Stimulated activated CD4-positive, alpha-beta T cell treated with anti-CD3 and anti-CD28 coated beads, TNF-alpha, amount 100 ng/mL, for 48 hours (primary cell): ENCODE measurements around the gene SPTSSB.

ENCODE experiments used
- DNase-seq, 3 donors: peaks; one replicate each; pipeline ENCODE4 v3.0.0-alpha.2; 2020; ENCODE audit warnings: low read depth in 3 of 3

SPTSSB gene

GRCh38 chr3:161392853-161393252 lies 21.5 kb upstream of the SPTSSB start:
- DNase-seq, result no peak

DNA sequence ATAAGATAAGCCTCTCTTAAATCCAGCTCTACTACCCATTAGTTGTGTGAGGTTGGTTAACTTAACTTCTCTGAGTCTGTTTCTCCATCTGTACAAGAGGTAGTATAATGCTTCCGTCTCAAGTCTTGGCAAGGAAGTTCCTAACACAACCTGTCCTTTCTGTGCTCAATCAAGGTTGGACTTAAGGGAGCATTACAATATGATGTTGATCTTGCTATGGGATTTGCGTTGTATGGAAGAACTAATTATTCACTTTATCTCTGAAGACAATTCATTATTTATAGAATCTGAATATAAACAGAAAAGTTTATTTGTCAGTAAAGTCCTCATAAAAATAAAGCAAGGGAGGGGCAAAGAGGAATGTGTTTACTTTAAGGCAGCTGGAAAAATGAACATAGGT lies 18.9 kb upstream of the SPTSSB start:
- no peak for DNase-seq

- no peak for DNase-seq
Observed at GRCh38 chr3:161389445-161390035, 18.2 kb upstream of the SPTSSB start.

DNA sequence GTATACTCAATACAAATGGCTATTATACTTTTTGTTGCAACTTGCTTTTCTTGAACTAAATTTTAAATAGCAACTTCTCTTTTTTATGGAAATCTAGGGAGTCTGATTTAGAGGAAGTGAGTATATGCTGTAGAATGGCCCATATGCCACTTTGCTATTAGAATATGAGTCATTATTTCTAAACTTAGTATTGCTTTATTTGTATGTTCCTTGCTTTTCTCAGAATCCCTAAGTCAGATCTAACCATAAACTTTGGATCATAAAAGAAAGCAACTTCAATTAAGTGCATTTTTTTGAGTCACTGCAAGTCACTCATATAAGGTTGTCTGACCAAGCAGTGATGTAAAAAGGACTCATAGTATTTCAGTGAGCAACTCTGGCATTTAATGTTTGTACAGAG lies 17.5 kb upstream of the SPTSSB start:
- no peak for DNase-seq

GRCh38 chr3:161386991-161387770 lies 15.9 kb upstream of the SPTSSB start:
- DNase-seq, result no peak

DNA sequence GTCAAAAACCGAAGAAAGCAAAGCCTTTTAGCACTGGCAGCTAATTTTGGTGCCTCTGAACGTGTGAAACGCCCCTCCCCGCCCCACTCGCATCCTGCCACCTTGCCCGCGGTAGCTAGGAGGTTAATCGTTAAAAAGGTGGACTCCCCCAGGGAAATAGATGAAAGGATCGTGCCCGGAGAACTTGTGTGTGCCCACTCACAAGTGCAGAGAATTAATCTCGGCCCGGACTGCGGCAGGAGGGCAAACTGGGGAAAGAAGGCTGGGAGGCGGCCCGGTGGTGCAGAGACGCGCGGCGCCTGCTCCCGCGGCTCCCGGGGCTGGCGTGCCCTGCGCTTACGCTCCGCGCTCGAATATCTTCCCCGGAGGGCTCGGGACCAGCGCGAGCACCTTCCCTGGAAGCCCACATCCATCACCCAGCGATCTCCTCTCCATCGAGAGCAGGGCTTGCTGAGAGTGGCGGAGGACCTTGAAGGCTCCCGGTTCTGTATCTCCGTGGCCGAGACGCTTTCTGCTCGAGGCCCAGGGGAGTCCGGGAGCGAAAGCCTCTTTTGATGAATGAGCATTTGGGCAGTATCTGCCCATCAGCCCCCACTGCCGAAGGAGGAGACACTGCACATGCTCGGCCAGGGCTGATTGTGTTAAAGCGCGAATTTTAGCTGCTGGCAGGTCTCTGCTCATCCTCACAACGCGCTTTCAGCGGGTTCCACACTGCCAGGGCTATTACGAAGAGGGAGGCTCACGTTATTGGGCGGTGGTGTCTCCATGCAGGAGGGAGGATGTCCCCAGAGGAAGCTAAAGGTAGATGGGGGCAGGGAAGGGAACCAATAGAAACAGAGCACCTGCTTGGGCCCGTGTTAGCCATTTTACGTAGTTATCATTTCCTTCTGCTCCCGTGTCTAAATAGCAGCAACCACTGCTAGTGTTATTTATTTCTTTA lies 1.3 kb upstream of the SPTSSB start:
- no peak for DNase-seq

GRCh38 chr3:161369531-161369930 lies 1.8 kb downstream of the SPTSSB start:
- DNase-seq, result no peak

DNA sequence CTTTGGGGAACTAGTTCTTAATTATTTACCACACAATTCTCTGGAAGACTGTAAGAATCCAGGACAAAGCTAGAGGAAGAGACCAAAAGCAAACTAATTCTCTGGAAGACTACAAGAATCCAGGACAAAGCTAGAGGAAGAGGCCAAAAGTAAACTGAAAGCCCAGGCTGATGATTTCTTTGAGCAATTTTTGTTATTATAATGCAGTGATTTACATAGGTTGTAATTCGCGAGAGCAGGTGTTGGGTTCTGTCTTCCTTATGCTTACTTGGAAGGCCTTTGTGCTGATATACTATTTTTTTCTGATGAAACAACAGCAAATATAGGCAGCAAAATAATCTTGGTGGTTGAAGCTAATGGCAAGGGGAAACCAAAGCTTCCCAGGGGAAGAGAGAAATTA lies 5.2 kb downstream of the SPTSSB start:
- DNase-seq, result no peak

DNA sequence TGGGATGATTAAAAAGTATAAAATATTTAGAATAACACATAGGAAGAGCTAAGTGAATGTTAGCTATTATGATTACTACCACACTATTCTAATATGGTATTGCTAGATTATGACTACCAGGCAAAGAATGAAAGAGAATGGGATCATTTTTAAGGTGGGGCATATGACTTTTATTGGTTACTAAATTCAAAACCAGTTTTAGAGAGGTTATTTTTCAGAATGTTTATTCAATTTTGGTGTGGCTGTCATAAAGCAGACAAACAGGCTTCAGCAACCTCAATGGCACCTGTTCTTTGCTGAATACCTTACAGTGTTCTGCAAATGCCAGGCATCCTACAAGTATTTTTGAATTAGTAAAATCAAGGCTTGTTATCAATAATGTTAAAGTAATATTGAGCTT lies 12.8 kb downstream of the SPTSSB start:
- no peak for DNase-seq

DNA sequence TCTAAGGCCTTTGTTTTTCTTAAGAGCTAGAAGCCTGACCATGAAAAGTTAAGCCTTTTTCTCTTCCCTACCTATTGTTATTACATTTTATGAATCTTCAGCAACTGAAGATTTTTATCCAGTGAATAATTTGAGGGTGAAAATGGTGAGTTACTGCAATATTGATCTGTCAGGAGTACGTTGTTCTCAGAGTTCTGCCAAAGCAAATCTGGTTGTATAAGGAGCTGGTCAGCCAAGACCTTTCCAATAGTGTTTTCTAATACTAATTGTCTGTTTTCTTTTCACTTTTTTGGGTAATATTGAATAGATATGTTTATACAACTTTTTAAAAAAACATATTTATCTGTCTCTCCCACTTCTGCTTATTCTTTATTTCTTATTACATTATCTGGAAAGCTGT lies 15.0 kb downstream of the SPTSSB start:
- DNase-seq, result no peak

GRCh38 chr3:161355508-161355907 lies 15.8 kb downstream of the SPTSSB start:
- DNase-seq, result no peak

GRCh38 chr3:161354554-161354953 lies 16.8 kb downstream of the SPTSSB start:
- no peak for DNase-seq

GRCh38 chr3:161351330-161351729 lies 20.0 kb downstream of the SPTSSB start:
- no peak for DNase-seq

GRCh38 chr3:161350916-161351315 lies 20.4 kb downstream of the SPTSSB start:
- no peak for DNase-seq

- no peak for DNase-seq
Observed at GRCh38 chr3:161349529-161350312, 21.6 kb downstream of the SPTSSB start.

- DNase-seq, result no peak
Observed at GRCh38 chr3:161348796-161349400, 22.4 kb downstream of the SPTSSB start.

DNA sequence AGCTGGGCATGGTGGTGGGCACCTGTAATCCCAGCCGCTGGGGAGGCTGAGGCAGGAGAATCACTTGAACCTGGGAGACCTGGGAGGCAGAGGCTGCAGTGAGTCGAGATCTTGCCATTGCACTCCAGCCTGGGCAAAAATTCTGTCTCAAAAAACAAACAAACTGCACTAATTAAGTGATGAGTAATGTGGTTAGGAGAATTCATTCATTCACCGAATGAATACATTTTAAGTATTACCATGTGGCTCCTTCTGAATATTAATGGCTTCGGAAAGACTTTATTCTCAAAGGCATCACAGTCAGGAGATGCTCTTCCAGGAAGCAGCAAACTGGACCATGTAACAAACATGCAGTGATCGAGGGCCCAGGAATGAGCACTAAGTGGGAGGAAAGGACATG lies 23.6 kb downstream of the SPTSSB start:
- no peak for DNase-seq

DNA sequence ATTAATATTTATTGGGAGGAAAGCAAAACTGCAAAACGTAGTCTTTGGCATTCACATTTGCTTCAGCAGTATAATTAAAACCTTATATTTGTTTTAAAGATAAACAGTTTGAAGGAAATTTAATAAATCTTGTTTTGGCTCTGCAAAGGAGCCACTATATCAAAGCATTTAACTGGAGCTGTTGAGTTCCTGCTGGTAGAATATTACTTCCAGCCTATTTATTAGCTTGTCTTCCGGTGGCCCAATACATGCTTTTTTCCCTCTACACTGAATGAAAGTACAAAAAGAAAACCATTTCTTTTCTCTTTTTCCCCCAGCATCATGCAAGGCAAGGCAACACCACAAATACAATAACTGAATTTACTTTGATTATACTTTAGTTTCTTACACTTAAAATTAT lies 26.3 kb downstream of the SPTSSB start:
- no peak for DNase-seq

DNA sequence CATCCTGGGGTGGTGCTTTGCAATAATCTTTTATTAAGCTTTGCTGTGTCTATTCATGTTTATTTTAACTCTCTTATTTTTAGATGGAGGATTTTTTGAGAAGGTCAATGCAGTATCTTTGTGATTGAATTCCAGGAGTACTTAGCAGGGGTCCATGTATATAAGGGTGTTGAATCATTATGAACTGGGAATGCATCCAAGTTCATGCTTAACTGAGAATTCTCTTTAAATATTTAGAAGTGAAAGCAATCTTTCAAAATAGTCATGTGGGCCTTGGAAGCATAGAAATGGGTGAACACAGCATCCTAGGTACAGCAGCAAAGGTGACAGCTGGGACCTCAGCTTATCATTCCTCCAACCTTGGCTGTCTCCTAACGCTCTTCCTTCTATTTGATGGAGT lies 27.3 kb downstream of the SPTSSB start:
- no peak for DNase-seq

GRCh38 chr3:161343540-161343939 lies 27.8 kb downstream of the SPTSSB start:
- DNase-seq, result no peak

- no peak for DNase-seq
Observed at GRCh38 chr3:161342629-161343028, 28.7 kb downstream of the SPTSSB start.
